ENCODE measurements around the gene HNF1B.

DNA sequence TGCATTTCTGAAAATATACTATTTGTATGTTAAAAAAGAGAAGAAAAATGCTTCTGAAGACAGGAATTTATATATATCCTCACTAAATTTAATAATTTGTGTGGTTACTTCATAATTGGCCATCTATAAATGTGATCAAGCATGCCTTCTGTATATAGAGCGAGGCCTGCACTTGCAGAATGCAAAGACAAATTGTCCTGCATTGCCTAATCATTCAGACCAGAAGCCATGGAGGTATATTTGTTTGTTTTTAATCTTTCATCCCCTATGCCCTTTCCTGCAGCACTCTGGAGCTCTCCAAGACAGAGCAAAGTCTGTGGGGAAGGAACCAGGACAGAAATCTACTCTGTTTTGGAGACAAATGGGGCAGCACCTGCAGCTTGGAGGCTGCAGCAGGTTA lies 77.8 kb downstream of the HNF1B start:
- TF ChIP-seq, protein P1, sequence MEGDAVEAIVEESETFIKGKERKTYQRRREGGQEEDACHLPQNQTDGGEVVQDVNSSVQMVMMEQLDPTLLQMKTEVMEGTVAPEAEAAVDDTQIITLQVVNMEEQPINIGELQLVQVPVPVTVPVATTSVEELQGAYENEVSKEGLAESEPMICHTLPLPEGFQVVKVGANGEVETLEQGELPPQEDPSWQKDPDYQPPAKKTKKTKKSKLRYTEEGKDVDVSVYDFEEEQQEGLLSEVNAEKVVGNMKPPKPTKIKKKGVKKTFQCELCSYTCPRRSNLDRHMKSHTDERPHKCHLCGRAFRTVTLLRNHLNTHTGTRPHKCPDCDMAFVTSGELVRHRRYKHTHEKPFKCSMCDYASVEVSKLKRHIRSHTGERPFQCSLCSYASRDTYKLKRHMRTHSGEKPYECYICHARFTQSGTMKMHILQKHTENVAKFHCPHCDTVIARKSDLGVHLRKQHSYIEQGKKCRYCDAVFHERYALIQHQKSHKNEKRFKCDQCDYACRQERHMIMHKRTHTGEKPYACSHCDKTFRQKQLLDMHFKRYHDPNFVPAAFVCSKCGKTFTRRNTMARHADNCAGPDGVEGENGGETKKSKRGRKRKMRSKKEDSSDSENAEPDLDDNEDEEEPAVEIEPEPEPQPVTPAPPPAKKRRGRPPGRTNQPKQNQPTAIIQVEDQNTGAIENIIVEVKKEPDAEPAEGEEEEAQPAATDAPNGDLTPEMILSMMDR (IDR thresholded peaks at IDR 0.05) = no peak
- TF ChIP-seq POLR2A (IDR thresholded peaks at IDR 0.05) = no peak

Measured in lower leg skin (tissue), 3 donors.